DND-41 (cell line): Measurements from ENCODE around the gene PRKAG2.

Experiments
- ATAC-seq: fragments of 200-7000 bp; cut with Tn5 transposase; 3 replicates; pipeline ENCODE4 v1.9.1; 2021; ENCODE audit warnings: low read depth; ENCODE audit not compliant: insufficient read depth
- DNase-seq: peaks from one replicate; pipeline ENCODE4 v3.0.0-alpha.2; 2020
- H2AFZ ChIP-seq: 2 replicates; pipeline ENCODE4 v1.6.0; 2012; ENCODE audit warnings: low read depth, low read length
- H3K27ac ChIP-seq: 2 replicates; pipeline ENCODE4 v1.5.1; 2012; ENCODE audit warnings: low read length, inconsistent platforms
- H3K27me3 ChIP-seq: fragments of 200-600 bp; sonication (generic); 2 replicates; pipeline ENCODE4 v1.6.0; 2012; ENCODE audit warnings: low read length, mild to moderate bottlenecking, inconsistent platforms; ENCODE audit not compliant: insufficient read depth, poor library complexity
- H3K36me3 ChIP-seq: 2 replicates; pipeline ENCODE4 v1.5.1; 2012; ENCODE audit warnings: low read length, inconsistent platforms; ENCODE audit not compliant: insufficient read depth
- H3K4me1 ChIP-seq: 2 replicates; pipeline ENCODE4 v1.5.1; 2012; ENCODE audit warnings: mild to moderate bottlenecking, low read length; ENCODE audit not compliant: insufficient read depth
- H3K4me2 ChIP-seq: 2 replicates; pipeline ENCODE4 v1.6.0; 2012; ENCODE audit warnings: mild to moderate bottlenecking, moderate library complexity, low read length, inconsistent platforms; ENCODE audit not compliant: insufficient read depth
- H3K4me3 ChIP-seq, 2 experiments: fragments of 200-600 bp in 1 of 2; shearing (Covaris generic) in 1 of 2; 2 replicates each; pipeline ENCODE4 v1.5.1; 2012 to 2016; ENCODE audit warnings: inconsistent platforms in 2 of 2, low read length in 2 of 2, mild to moderate bottlenecking in 2 of 2, low read depth in 1 of 2, moderate library complexity in 1 of 2
- H3K79me2 ChIP-seq: 2 replicates; pipeline ENCODE4 v1.6.0; 2012; ENCODE audit warnings: low read length, inconsistent platforms; ENCODE audit not compliant: insufficient read depth
- H3K9ac ChIP-seq: 2 replicates; pipeline ENCODE4 v1.6.0; 2012; ENCODE audit warnings: low read depth, mild to moderate bottlenecking, inconsistent platforms, low read length, moderate library complexity
- H3K9me3 ChIP-seq: 2 replicates; pipeline ENCODE4 v1.5.1; 2012; ENCODE audit warnings: low read length, moderate library complexity, mild to moderate bottlenecking, inconsistent platforms; ENCODE audit not compliant: insufficient read depth, severe bottlenecking
- H4K20me1 ChIP-seq: 2 replicates; pipeline ENCODE4 v1.6.0; 2012; ENCODE audit warnings: low read length; ENCODE audit not compliant: insufficient read depth
- CTCF ChIP-seq: IDR thresholded peaks from 2 replicates; pipeline ENCODE4 v1.5.1; 2012; ENCODE audit warnings: borderline replicate concordance, low read length, moderate library complexity, mild to moderate bottlenecking; ENCODE audit not compliant: poor library complexity, severe bottlenecking; ENCODE audit errors: extremely low read depth
- EZH2 ChIP-seq: IDR thresholded peaks from 3 replicates; pipeline ENCODE4 v1.6.1; 2012; ENCODE audit warnings: borderline replicate concordance, low read depth, mild to moderate bottlenecking, moderate library complexity, low read length, inconsistent platforms; ENCODE audit not compliant: severe bottlenecking

PRKAG2 gene

GRCh38 chr7:151660141-151660540, 216.8 kb downstream of the PRKAG2 start:
- no peaks in the 10 kb centered on the region for H3K36me3 ChIP-seq
- no peaks in the 10 kb centered on the region for H3K9me3 ChIP-seq
- H3K27me3 ChIP-seq, result peaks cover 14% of the 10 kb centered on the region
- H3K4me2 ChIP-seq, result no peak overlapping the region
- no peak for ATAC-seq
- H2AFZ ChIP-seq, result no peak overlapping the region
- no peak for DNase-seq
- no peak overlapping the region for H3K4me3 ChIP-seq
- no peaks in the 10 kb centered on the region for H3K79me2 ChIP-seq
- TF ChIP-seq EZH2 (no peak), CTCF (no peak)
- no peak overlapping the region for H3K27ac ChIP-seq
- no peak overlapping the region for H3K9ac ChIP-seq
- H4K20me1 ChIP-seq, result no peaks in the 10 kb centered on the region
- H3K4me1 ChIP-seq, result no peaks in the 10 kb centered on the region

- Histone ChIP-seq H2AFZ (no peak overlapping the region), H3K9ac (no peak overlapping the region), H3K79me2 (no peaks in the 10 kb centered on the region), H3K4me3 (no peak overlapping the region), H3K27ac (no peak overlapping the region), H4K20me1 (no peaks in the 10 kb centered on the region), H3K4me2 (no peak overlapping the region), H3K9me3 (no peaks in the 10 kb centered on the region), H3K4me1 (no peaks in the 10 kb centered on the region), H3K27me3 (peaks cover 14% of the 10 kb centered on the region), H3K36me3 (no peaks in the 10 kb centered on the region)
- ATAC-seq (no peak), DNase-seq (no peak)
- TF ChIP-seq CTCF (no peak), EZH2 (no peak)
Measured at GRCh38 chr7:151659219-151659618, 217.7 kb downstream of the PRKAG2 start.

- Histone ChIP-seq H3K9me3 (no peaks in the 10 kb centered on the region), H3K27me3 (peaks cover 16% of the 10 kb centered on the region), H3K79me2 (no peaks in the 10 kb centered on the region), H3K36me3 (no peaks in the 10 kb centered on the region), H3K4me3 (no peak overlapping the region), H3K4me1 (no peaks in the 10 kb centered on the region), H3K9ac (no peak overlapping the region), H4K20me1 (no peaks in the 10 kb centered on the region), H3K27ac (no peak overlapping the region), H2AFZ (no peak overlapping the region), H3K4me2 (no peak overlapping the region)
- TF ChIP-seq CTCF, result no peak
- TF ChIP-seq EZH2, result no peak
- no peak for ATAC-seq
- no peak for DNase-seq
Measured at GRCh38 chr7:151658778-151659177, 218.1 kb downstream of the PRKAG2 start.

GRCh38 chr7:151657173-151657572, 219.7 kb downstream of the PRKAG2 start:
- TF ChIP-seq CTCF (no peak), EZH2 (no peak)
- no peaks in the 10 kb centered on the region for H4K20me1 ChIP-seq
- DNase-seq (no peak), ATAC-seq (no peak)
- H3K4me2 ChIP-seq, result no peak overlapping the region
- H3K9me3 ChIP-seq, result no peaks in the 10 kb centered on the region
- H3K9ac ChIP-seq, result no peak overlapping the region
- no peak overlapping the region for H3K27ac ChIP-seq
- no peak overlapping the region for H2AFZ ChIP-seq
- peaks cover 13% of the 10 kb centered on the region for H3K27me3 ChIP-seq
- no peak overlapping the region for H3K4me3 ChIP-seq
- H3K79me2 ChIP-seq, result no peaks in the 10 kb centered on the region
- H3K4me1 ChIP-seq, result no peaks in the 10 kb centered on the region
- no peaks in the 10 kb centered on the region for H3K36me3 ChIP-seq
